Liver (tissue), 3 donors: Measurements from ENCODE around the gene MRPL32.

ENCODE experiments used
- JUND ChIP-seq, 2 donors: IDR thresholded peaks; 2 replicates each; pipeline ENCODE4 v1.6.1; 2016; ENCODE audit warnings: antibody characterized with exemption in 2 of 2
- NR2F2 ChIP-seq: IDR thresholded peaks from 2 replicates; pipeline ENCODE4 v1.6.1; 2016; ENCODE audit warnings: antibody characterized with exemption
- RAD21 ChIP-seq, 2 donors: IDR thresholded peaks; 2 replicates each; pipeline ENCODE4 v1.6.1; 2016; ENCODE audit warnings: antibody characterized with exemption in 2 of 2, mild to moderate bottlenecking in 2 of 2
- RXRA ChIP-seq, 2 donors: IDR thresholded peaks; 2 replicates each; pipeline ENCODE4 v1.6.1; 2017 to 2018; ENCODE audit warnings: antibody characterized with exemption in 2 of 2, mild to moderate bottlenecking in 1 of 2
- SP1 ChIP-seq: IDR thresholded peaks from 2 replicates; pipeline ENCODE4 v1.6.1; 2018; ENCODE audit warnings: antibody characterized with exemption, mild to moderate bottlenecking
- TAF1 ChIP-seq: conservative IDR thresholded peaks from 2 replicates; pipeline ENCODE4 v1.6.1; 2016; ENCODE audit warnings: antibody characterized with exemption, mild to moderate bottlenecking
- TF ChIP-seq, protein P1 (sequence below): IDR thresholded peaks from 2 replicates; pipeline ENCODE4 v1.6.1; 2016; ENCODE audit warnings: antibody characterized with exemption, mild to moderate bottlenecking
- TF ChIP-seq, protein P2 (sequence below): fragments of 150-350 bp; IDR thresholded peaks from 2 replicates; pipeline ENCODE4 v1.5.1; 2017; ENCODE audit warnings: improper control_type of control experiment, low read depth, low read length; ENCODE audit not compliant: missing input control
- TF ChIP-seq, protein P3 (sequence below): IDR thresholded peaks from 2 replicates; pipeline ENCODE4 v1.6.1; 2016; ENCODE audit warnings: antibody characterized with exemption
- TF ChIP-seq, protein P4 (sequence below): IDR thresholded peaks from 2 replicates; pipeline ENCODE4 v1.6.1; 2016; ENCODE audit warnings: antibody characterized with exemption
- TF ChIP-seq, protein P5 (sequence below): IDR thresholded peaks from 2 replicates; pipeline ENCODE4 v1.6.1; 2016; ENCODE audit warnings: antibody characterized with exemption
- donor health status: healthy.
- donor health status: healthy.

DNA sequence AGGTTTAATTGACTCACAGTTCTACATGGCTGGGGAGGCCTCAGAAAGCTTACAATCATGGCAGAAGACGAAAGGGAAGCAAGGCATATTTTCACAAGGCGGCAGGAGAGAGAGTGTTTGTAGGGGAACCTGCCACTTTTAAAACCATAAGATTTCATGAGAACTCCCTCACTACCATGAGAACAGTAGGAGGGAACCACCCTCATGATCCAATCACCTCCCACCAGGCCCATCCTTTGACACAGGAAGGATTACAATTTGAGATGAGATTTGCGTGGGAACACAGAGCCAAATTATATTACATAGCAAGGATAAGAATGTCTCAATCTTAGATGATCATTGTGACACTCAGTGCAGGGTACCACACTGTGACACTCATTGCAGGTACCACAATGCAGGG is 44.2 kb downstream of the MRPL32 start:
- TF ChIP-seq, protein P1, sequence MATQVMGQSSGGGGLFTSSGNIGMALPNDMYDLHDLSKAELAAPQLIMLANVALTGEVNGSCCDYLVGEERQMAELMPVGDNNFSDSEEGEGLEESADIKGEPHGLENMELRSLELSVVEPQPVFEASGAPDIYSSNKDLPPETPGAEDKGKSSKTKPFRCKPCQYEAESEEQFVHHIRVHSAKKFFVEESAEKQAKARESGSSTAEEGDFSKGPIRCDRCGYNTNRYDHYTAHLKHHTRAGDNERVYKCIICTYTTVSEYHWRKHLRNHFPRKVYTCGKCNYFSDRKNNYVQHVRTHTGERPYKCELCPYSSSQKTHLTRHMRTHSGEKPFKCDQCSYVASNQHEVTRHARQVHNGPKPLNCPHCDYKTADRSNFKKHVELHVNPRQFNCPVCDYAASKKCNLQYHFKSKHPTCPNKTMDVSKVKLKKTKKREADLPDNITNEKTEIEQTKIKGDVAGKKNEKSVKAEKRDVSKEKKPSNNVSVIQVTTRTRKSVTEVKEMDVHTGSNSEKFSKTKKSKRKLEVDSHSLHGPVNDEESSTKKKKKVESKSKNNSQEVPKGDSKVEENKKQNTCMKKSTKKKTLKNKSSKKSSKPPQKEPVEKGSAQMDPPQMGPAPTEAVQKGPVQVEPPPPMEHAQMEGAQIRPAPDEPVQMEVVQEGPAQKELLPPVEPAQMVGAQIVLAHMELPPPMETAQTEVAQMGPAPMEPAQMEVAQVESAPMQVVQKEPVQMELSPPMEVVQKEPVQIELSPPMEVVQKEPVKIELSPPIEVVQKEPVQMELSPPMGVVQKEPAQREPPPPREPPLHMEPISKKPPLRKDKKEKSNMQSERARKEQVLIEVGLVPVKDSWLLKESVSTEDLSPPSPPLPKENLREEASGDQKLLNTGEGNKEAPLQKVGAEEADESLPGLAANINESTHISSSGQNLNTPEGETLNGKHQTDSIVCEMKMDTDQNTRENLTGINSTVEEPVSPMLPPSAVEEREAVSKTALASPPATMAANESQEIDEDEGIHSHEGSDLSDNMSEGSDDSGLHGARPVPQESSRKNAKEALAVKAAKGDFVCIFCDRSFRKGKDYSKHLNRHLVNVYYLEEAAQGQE = no peak
- TF ChIP-seq NR2F2 (no peak), RXRA (IDR thresholded peaks at IDR 0.05) (no peak), SP1 (no peak), TAF1 (no peak), RAD21 (IDR thresholded peaks at IDR 0.05) (no peak), JUND (IDR thresholded peaks at IDR 0.05) (no peak)
- TF ChIP-seq, protein P2, sequence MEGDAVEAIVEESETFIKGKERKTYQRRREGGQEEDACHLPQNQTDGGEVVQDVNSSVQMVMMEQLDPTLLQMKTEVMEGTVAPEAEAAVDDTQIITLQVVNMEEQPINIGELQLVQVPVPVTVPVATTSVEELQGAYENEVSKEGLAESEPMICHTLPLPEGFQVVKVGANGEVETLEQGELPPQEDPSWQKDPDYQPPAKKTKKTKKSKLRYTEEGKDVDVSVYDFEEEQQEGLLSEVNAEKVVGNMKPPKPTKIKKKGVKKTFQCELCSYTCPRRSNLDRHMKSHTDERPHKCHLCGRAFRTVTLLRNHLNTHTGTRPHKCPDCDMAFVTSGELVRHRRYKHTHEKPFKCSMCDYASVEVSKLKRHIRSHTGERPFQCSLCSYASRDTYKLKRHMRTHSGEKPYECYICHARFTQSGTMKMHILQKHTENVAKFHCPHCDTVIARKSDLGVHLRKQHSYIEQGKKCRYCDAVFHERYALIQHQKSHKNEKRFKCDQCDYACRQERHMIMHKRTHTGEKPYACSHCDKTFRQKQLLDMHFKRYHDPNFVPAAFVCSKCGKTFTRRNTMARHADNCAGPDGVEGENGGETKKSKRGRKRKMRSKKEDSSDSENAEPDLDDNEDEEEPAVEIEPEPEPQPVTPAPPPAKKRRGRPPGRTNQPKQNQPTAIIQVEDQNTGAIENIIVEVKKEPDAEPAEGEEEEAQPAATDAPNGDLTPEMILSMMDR = no peak
- TF ChIP-seq, protein P3, sequence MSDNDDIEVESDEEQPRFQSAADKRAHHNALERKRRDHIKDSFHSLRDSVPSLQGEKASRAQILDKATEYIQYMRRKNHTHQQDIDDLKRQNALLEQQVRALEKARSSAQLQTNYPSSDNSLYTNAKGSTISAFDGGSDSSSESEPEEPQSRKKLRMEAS = no peak
- TF ChIP-seq, protein P4, sequence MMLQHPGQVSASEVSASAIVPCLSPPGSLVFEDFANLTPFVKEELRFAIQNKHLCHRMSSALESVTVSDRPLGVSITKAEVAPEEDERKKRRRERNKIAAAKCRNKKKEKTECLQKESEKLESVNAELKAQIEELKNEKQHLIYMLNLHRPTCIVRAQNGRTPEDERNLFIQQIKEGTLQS = no peak
- TF ChIP-seq, protein P5, sequence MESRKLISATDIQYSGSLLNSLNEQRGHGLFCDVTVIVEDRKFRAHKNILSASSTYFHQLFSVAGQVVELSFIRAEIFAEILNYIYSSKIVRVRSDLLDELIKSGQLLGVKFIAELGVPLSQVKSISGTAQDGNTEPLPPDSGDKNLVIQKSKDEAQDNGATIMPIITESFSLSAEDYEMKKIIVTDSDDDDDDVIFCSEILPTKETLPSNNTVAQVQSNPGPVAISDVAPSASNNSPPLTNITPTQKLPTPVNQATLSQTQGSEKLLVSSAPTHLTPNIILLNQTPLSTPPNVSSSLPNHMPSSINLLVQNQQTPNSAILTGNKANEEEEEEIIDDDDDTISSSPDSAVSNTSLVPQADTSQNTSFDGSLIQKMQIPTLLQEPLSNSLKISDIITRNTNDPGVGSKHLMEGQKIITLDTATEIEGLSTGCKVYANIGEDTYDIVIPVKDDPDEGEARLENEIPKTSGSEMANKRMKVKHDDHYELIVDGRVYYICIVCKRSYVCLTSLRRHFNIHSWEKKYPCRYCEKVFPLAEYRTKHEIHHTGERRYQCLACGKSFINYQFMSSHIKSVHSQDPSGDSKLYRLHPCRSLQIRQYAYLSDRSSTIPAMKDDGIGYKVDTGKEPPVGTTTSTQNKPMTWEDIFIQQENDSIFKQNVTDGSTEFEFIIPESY = no peak
